ENCODE data around the gene NBPF15. TPM values are rescaled to one million over a fixed set of nuclear protein-coding genes. Genes with fewer than 3 reads are reported as not detected.

The NBPF15 gene
- total RNA-seq, 2 experiments from 2014 or later = 20.3 to 21.9 TPM

Other genes with a start within 250 kb of the NBPF15 start
- gene PPIAL4E, start 88.0 kb downstream of the NBPF15 start, total RNA-seq = not detected
- not detected for gene PPIAL4F, start 131.2 kb upstream of the NBPF15 start, total RNA-seq

All from activated CD8-positive, alpha-beta memory T cell treated with anti-CD3 and anti-CD28 coated beads for 36 hours (primary cell).